Upper lobe of left lung (tissue), 6 donors: ENCODE data around the gene DUSP9. TPM values are rescaled to one million over a fixed set of nuclear protein-coding genes. Genes with fewer than 3 reads are reported as not detected.

ENCODE experiments used
- ATAC-seq, 2 donors: fragments of 200-7000 bp; cut with Tn5 transposase; one replicate each; pipeline ENCODE4 v1.9.1; 2022; ENCODE audit warnings: mild to moderate bottlenecking in 2 of 2, moderate library complexity in 2 of 2; ENCODE audit not compliant: low FRiP score in 2 of 2
- DNase-seq, 2 donors: peaks; one replicate each; pipeline ENCODE4 v3.0.0-alpha.2; 2019 to 2020
- H3K27ac ChIP-seq, 4 donors: fragments of 200-600 bp; sonication (generic); one replicate each; pipeline ENCODE4 v1.5.1; 2016 to 2019
- H3K27me3 ChIP-seq, 4 donors: fragments of 200-600 bp; sonication (generic); one replicate each; pipeline ENCODE4 v1.5.1; 2017 to 2019
- H3K36me3 ChIP-seq, 4 donors: fragments of 200-600 bp; sonication (generic); one replicate each; pipeline ENCODE4 v1.5.1; 2016 to 2019
- H3K4me1 ChIP-seq, 4 donors: fragments of 200-600 bp; sonication (generic); one replicate each; pipeline ENCODE4 v1.5.1; 2018 to 2019
- H3K4me3 ChIP-seq, 4 donors: fragments of 200-600 bp; sonication (generic); one replicate each; pipeline ENCODE4 v1.5.1; 2017 to 2019; ENCODE audit warnings: mild to moderate bottlenecking in 2 of 4, moderate library complexity in 1 of 4
- H3K9me3 ChIP-seq, 4 donors: fragments of 200-600 bp; sonication (generic); one replicate each; pipeline ENCODE4 v1.5.1; 2018 to 2019
- CTCF ChIP-seq, 6 experiments: fragments of 450-650 bp in 4 of 6; fragments of 200-600 bp in 2 of 6; sonication (generic) in 2 of 6; IDR thresholded peaks; one replicate each; pipeline ENCODE4 v1.5.1; 2016 to 2019; ENCODE audit warnings: antibody characterized with exemption in 6 of 6
- EP300 ChIP-seq, 4 donors: sonication (generic); formaldehyde crosslinking; IDR thresholded peaks; one replicate each; pipeline ENCODE4 v1.5.1; 2017; ENCODE audit warnings: antibody characterized with exemption in 4 of 4, control low read depth in 2 of 4
- POLR2A ChIP-seq, 4 donors: fragments of 450-650 bp; IDR thresholded peaks; one replicate each; pipeline ENCODE4 v1.5.1; 2016 to 2017; ENCODE audit warnings: antibody characterized with exemption in 4 of 4, mild to moderate bottlenecking in 2 of 4
- POLR2AphosphoS5 ChIP-seq, 2 donors: sonication (generic); formaldehyde crosslinking; IDR thresholded peaks; one replicate each; pipeline ENCODE4 v1.5.1; 2017; ENCODE audit warnings: antibody characterized with exemption in 2 of 2
- WGBS, 2 donors: methylation state at CpG; one replicate each; pipeline ENCODE4 v1.1.5; 2017 to 2018; 5-methylcytosine and 5-hydroxymethylcytosine counted together
- total RNA-seq, 6 donors: library from RNA; depleted of rRNA in 4 of 6; stranded (reverse); fragments of >200 nt in 4 of 6; gene quantifications; one replicate each; pipeline versions ENCODE4 v1.1.0 to v1.2.1, GENCODE V29; 2016 to 2021
- donor health status: DM: no; HTN: no; CAD: no; lungs with moderate emphysema.
- donor health status: DM: no; HTN: yes; CAD: no; lungs with severe emphysema.

Gene DUSP9
- total RNA-seq, 6 donors from 2014 or later: 0.14 to 0.44 (median 0.27) TPM; not detected in 3

DNA sequence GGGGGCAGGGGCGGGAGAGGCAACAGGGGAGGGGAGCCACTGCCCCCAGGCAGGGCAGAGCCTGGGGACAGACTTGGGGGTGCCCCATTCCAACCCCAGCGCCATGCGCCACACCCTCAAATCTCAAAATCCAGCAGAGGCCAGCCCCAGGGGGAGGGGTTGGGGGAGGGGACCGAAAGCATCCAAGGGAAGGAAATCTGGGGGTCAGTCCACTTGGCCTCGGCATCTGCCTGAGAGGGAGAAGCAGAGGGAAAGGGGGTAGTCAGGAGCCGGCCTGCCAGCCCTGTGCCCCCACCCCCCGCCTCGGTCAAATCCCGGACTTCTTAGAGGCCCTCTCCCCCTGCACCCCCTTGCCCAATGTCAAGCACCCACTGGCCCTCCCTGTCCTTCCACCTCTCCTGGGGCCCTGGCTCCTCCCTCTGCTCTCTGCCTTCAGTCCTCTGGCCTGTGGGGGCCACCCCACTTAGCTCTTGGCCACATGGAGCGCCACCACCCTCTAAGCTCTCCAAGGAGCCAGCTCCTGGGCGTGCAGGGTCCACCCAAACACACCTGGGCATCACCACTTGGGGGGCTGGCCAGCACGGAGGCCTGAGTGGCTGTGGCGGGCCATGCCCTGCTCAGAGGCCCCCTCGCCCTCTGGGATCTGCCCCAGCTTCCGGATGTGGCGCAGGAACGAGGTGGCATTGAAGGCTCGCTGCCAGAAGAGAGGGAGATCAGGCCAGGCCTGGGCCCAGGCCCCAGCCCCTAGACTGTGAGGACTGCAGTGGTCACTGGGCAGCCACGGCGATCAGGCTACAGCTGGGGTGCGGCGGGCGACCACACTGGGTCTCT is 23.1 kb downstream of the DUSP9 start:
- ATAC-seq (no peak), DNase-seq (no peak)
- Histone ChIP-seq H3K4me1 (peaks cover 0 to 6% (median 0%) of the 10 kb centered on the region in 4 donors), H3K4me3 (no peak overlapping the region), H3K9me3 (no peaks in the 10 kb centered on the region), H3K27ac (no peak overlapping the region), H3K27me3 (peaks cover 0 to 15% (median 0%) of the 10 kb centered on the region in 4 donors), H3K36me3 (no peaks in the 10 kb centered on the region)
- WGBS, 2 donors: 67 to 84% methylated on average over 3 to 22 of the region's 23 CpGs
- TF ChIP-seq POLR2AphosphoS5 (IDR thresholded peaks at IDR 0.05): no peak
- TF ChIP-seq EP300 (IDR thresholded peaks at IDR 0.05): no peak
- no peak for TF ChIP-seq POLR2A (IDR thresholded peaks at IDR 0.05)
- TF ChIP-seq CTCF (IDR thresholded peaks at IDR 0.05): no peak

DNA sequence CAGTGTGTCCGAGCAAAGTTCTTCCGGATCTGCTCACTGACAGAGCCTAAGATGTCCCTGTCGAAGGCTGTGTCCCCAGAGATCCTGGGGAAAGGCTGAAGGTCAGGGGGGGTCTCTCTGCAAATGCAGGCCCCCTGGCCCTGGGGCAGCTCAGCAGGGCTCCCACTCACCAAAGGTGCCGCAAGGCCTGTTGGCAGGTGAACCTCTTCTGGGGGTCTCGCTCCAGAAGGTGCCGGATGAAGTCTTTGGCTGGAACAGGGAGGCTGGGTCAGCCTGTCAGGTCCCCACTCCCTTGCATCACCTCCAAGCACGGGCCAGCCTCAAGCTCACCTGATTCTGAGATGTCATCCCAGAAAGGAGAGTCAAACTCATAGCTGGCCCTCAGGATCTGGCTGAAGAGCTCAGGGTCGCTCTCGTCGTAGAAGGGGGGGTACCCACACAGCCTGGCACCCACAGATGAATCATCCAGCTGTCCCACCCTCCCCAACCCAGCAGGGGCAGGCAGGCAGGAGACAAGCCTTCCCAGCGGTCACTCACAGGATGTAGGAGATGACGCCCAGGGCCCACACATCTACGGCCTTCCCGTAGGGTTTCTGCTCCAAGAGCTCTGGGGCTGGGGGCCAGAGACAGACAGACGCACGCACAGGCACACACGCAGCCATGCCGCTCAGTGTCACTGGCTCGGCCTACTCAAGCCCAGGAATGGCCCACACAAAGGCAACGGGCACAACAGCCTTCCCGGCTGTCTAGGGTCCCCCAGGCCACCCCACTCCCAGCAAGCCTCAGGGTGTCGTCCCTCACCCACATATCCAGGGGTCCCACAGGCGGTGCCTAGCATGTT is 24.0 kb downstream of the DUSP9 start:
- H3K4me3 ChIP-seq: no peak overlapping the region
- WGBS, 2 donors: 89 to 94% methylated on average over 4 to 22 of the region's 23 CpGs
- H3K36me3 ChIP-seq: no peaks in the 10 kb centered on the region
- ATAC-seq: no peak
- no peak for TF ChIP-seq CTCF (IDR thresholded peaks at IDR 0.05)
- no peak for TF ChIP-seq POLR2AphosphoS5 (IDR thresholded peaks at IDR 0.05)
- no peak for TF ChIP-seq EP300 (IDR thresholded peaks at IDR 0.05)
- no peak for TF ChIP-seq POLR2A (IDR thresholded peaks at IDR 0.05)
- H3K9me3 ChIP-seq: no peaks in the 10 kb centered on the region
- H3K27me3 ChIP-seq: peaks cover 0 to 15% (median 0%) of the 10 kb centered on the region in 4 donors
- DNase-seq: no peak
- H3K27ac ChIP-seq: no peak overlapping the region
- H3K4me1 ChIP-seq: peaks cover 0 to 6% (median 0%) of the 10 kb centered on the region in 4 donors

GRCh38 chrX:153671589-153672530 is 24.9 kb downstream of the DUSP9 start:
- 83 to 85% methylated on average over 5 to 26 of the region's 27 CpGs for WGBS, 2 donors
- Histone ChIP-seq H3K4me1 (peaks cover 0 to 6% (median 0%) of the 10 kb centered on the region in 4 donors), H3K36me3 (no peaks in the 10 kb centered on the region), H3K9me3 (no peaks in the 10 kb centered on the region), H3K27ac (no peak overlapping the region), H3K4me3 (no peak overlapping the region), H3K27me3 (peaks cover 0 to 15% (median 0%) of the 10 kb centered on the region in 4 donors)
- ATAC-seq (no peak), DNase-seq (peak in 1 of 2 donors; percentile 46)
- TF ChIP-seq POLR2A (IDR thresholded peaks at IDR 0.05): no peak
- TF ChIP-seq EP300 (IDR thresholded peaks at IDR 0.05): no peak
- TF ChIP-seq CTCF (IDR thresholded peaks at IDR 0.05): no peak
- no peak for TF ChIP-seq POLR2AphosphoS5 (IDR thresholded peaks at IDR 0.05)
